Esophagus muscularis mucosa (tissue), 3 donors: ENCODE data around the gene VAMP8.

Experiments used
- POLR2A ChIP-seq: fragments of 450-650 bp; IDR thresholded peaks from one replicate; pipeline ENCODE4 v1.6.1; 2017; ENCODE audit warnings: antibody characterized with exemption, moderate library complexity, mild to moderate bottlenecking, low read depth
- POLR2AphosphoS5 ChIP-seq, 2 donors: sonication (generic); formaldehyde crosslinking; IDR thresholded peaks; one replicate each; pipeline ENCODE4 v1.6.1; 2017; ENCODE audit warnings: antibody characterized with exemption in 2 of 2
- TF ChIP-seq, protein P1 (sequence below), 3 experiments: fragments of 200-600 bp in 2 of 3; fragments of 450-650 bp in 1 of 3; sonication (generic) in 2 of 3; IDR thresholded peaks; one replicate each; pipeline ENCODE4 v1.5.1; 2017 to 2019; ENCODE audit warnings: antibody characterized with exemption in 3 of 3, mild to moderate bottlenecking in 2 of 3, moderate library complexity in 1 of 3

DNA sequence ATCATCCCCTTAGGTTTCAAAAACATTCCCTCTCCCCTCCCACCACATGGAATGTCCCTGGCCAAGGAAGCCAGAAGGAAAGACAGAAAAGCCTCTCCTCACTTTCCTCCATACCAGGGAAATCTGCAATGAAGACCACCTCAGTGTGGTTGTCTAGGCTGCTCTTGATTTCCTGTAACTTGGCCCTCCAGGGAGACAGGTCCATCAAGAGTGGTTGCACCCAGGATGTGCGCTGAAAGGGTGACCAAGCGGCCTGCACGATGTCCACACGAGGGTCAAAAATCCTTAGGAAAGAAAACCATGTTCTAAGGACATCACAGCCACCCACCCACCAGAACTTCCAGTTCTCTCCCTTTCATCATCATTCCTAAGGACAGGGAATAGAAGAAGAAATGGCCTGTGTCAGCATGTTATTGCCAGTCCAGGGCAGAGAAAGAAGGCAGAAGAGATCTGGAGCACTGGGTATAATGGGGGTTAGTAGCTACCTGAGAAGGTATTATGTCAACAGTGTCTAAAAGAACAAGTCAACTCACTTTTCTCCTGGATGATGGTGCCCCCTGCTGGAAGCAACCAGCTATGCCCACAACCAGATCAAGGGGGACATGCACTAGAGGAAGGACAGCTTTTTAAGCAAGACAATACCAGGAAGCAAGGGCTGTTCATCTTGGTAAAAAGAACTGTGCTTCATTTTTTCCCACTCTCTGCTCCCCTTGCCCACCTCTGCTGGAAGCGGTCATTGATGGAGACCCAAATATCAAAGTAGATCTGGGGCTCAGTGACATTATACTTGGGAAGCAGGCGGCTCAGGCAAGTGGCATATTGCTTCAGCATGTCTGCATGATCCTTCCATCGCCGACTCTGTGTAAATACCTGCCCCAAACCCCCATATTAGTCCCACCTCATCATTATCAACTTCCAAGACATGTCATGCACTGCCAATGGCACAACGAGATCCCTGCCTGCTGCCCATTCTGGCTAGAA lies 25.4 kb upstream of the VAMP8 start:
- no peak for TF ChIP-seq POLR2A
- TF ChIP-seq POLR2AphosphoS5 (IDR thresholded peaks at IDR 0.05), result peak; percentile 18 to 50
- TF ChIP-seq, protein P1, sequence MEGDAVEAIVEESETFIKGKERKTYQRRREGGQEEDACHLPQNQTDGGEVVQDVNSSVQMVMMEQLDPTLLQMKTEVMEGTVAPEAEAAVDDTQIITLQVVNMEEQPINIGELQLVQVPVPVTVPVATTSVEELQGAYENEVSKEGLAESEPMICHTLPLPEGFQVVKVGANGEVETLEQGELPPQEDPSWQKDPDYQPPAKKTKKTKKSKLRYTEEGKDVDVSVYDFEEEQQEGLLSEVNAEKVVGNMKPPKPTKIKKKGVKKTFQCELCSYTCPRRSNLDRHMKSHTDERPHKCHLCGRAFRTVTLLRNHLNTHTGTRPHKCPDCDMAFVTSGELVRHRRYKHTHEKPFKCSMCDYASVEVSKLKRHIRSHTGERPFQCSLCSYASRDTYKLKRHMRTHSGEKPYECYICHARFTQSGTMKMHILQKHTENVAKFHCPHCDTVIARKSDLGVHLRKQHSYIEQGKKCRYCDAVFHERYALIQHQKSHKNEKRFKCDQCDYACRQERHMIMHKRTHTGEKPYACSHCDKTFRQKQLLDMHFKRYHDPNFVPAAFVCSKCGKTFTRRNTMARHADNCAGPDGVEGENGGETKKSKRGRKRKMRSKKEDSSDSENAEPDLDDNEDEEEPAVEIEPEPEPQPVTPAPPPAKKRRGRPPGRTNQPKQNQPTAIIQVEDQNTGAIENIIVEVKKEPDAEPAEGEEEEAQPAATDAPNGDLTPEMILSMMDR (IDR thresholded peaks at IDR 0.05), result peak; percentile 88 to 92 (median 92)
